GF-D8 (cell line): ENCODE results near the gene HAVCR2.

Experiments used
- DNase-seq: peaks from one replicate; lab custom pipeline; 2025; lab: John Stamatoyannopoulos, UW

Gene HAVCR2

DNA sequence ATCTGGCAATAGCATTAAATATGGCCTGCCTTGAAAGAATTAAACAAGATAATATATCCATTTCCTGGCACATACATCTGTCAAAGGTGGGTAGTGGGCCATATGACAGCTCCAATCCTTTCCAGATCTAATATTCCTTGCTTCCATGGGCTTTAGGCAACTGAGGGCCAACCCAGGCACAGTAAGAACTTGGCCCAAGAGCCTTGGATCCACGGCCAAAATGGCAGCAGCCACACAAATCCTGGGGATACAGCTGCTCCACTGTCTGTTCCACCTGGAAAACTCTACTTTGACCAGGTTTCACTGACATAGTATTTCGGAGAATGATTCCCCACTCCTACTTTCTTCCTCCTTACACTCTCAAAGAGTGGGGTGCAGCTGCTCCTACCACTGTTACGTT is 63.2 kb downstream of the HAVCR2 start:
- no peak for DNase-seq

DNA sequence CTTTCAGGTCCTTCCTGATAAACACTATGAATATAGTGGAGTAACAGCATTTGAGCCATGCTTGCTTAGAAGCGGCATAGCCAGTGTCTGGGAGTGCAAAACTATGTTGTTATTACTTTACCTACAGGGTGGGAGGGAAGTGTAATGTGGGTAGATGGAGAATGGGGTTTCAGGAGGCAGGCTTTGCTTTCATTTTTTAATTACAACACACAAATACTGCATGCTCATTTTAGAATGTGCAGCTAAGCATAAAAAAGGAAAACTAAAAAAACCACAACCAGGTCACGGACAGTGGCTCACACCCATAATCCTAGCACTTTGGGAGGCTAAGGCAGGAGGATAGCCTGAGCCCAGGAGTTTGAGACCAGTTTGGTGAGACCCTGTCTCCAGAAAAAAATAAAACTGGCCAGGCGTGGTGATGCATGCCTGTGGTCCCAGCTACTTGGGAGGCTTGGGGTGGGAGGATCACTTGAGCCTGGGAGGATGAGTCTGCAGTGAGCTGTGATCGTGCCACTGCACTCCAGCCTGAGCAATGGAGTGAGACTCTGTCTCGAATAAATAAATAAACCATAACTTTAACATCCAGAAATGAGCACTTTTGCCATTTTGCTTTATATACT is 70.2 kb downstream of the HAVCR2 start:
- DNase-seq = no peak
